Memory B cell (primary cell): ENCODE measurements around the gene ST6GALNAC6.

Experiments used
- ATAC-seq: fragments of 150-1000 bp; cut with Tn5 transposase; 2 replicates; pipeline ENCODE4 v1.10.0; 2021; ENCODE audit warnings: low read depth, mild to moderate bottlenecking, moderate library complexity
- DNase-seq, 2 donors: peaks; one replicate each; pipeline ENCODE4 v3.0.0; 2022; ENCODE audit warnings: low spot score in 2 of 2
- H3K27ac Mint-ChIP-seq: one replicate; pipeline ENCODE4 v1.8.0; 2022; ENCODE audit warnings: mild to moderate bottlenecking, moderate library complexity, mixed read lengths
- H3K27me3 Mint-ChIP-seq: one replicate; pipeline ENCODE4 v1.8.0; 2022; ENCODE audit warnings: mixed read lengths
- H3K36me3 Mint-ChIP-seq: one replicate; pipeline ENCODE4 v1.8.0; 2022; ENCODE audit warnings: mild to moderate bottlenecking, mixed read lengths
- H3K4me1 Mint-ChIP-seq: one replicate; pipeline ENCODE4 v1.8.0; 2022; ENCODE audit warnings: mixed read lengths
- H3K4me3 Mint-ChIP-seq: one replicate; pipeline ENCODE4 v1.8.0; 2022; ENCODE audit warnings: mild to moderate bottlenecking, moderate library complexity, mixed read lengths
- H3K9me3 Mint-ChIP-seq: one replicate; pipeline ENCODE4 v1.8.0; 2022; ENCODE audit warnings: mixed read lengths

The ST6GALNAC6 gene

DNA sequence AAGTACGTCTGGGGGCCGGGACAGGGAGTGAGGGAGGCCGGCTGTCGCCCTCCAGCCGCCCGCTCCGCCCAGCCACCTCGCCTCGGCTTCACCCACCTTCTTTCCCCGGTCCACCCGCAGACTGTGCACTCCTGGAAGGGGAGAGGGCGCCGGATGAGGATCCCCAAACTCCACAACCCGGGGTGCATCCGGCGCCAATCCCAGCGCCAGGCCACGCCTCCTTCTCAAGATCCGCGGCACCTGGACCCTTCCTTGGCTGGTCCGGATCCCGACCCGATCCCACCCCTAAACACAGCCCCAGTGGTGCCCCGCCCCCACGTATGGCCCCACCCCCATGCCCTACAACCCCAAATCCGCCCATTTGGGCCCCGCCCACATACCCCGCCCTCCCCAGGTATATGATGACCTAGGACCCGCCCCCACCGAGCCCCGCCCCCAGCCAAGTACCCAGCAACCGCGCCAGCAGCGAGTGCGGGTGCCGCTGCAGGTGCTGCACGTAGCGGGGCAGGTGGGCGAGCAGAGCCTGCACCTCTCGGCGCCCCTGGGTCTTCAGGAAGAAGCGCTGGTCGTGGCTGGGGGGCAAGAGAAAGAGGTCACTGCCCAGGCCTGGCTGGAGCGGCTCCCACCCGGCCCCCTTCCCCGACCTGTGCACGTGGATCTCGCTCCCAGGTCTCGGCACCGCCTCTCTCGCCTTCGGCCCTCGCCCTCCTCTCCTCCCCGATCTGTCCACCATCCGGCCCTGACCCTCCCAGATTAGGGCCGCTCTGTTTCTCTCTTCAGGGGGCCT lies 28.0 kb upstream of the ST6GALNAC6 start:
- no peak for DNase-seq

DNA sequence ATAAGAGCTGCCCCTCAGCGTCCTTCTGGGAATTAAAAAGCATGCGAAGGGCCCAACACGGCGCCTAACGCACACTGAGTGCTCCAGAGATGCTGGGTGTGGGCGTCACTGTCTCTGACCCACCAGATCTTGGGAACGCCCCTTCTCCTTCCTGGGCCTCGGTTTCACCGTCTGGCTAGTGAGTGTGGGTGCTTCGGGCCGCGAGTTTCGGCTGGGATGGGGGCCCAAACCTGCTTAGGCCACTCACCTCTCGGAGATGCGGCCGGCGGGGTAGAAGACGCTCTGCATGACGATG lies 27.4 kb upstream of the ST6GALNAC6 start:
- H3K9me3 Mint-ChIP-seq, result no peaks in the 10 kb centered on the region

More for the DNA sequence above, 28.0 kb upstream of the ST6GALNAC6 start:
- ATAC-seq, result peak; percentile 37
- H3K9me3 Mint-ChIP-seq, result no peaks in the 10 kb centered on the region
- no peaks in the 10 kb centered on the region for H3K36me3 Mint-ChIP-seq
- H3K27me3 Mint-ChIP-seq, result peaks cover 3% of the 10 kb centered on the region
- peak overlapping the region; percentile 67 for H3K4me3 Mint-ChIP-seq
- H3K27ac Mint-ChIP-seq, result no peak overlapping the region
- H3K4me1 Mint-ChIP-seq, result peaks cover 11% of the 10 kb centered on the region

DNA sequence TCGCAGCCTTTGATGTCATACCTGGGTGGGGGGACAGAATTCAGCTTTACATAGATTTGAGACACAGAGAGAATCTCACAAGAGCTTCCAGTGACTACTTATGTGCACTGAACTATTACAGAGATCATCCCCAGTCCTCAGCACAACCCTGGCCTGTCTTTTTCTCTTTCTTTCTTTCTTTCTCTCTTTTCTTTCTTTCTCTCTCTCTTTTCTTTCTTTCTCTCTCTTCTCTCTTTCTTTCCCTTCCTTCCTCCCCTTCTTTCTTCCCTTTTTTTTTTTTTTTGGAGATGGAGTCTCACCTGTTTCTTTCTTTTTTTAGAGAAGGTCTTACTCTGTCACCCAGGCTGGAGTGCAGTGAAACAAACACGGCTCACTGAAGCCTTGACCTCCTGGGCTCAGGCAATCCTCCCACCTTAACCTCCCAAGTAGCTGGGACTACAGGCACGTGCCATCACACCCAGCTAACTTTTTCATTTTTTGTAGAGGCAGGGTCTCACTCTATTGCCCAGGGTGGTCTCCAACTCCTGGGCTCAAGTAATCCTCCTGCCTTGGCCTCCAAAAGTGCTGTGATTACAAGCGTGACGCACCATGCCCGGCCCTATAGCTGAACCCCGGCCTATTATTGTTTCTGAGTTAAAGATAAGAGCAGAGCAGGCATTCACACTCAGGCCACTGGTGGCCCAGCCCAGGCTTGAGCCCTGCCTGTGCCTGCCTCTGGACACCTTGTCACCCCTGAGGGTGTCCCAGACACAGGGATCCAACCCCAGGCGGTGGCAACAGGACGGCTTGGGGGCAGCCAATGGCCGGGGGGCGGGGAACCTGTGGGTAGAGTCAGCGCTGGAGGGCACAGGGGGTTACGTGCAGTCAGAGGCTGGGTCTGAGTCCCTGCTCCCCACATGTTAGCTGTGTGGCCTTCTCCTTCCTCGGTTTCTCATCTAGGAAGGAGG lies 26.8 kb upstream of the ST6GALNAC6 start:
- Mint-ChIP-seq H3K4me3 (peak overlapping the region; percentile 21), H3K27me3 (peaks cover 3% of the 10 kb centered on the region), H3K27ac (no peak overlapping the region), H3K36me3 (no peaks in the 10 kb centered on the region), H3K4me1 (peaks cover 12% of the 10 kb centered on the region), H3K9me3 (no peaks in the 10 kb centered on the region)
- DNase-seq, result no peak
- ATAC-seq, result no peak

More for the DNA sequence above, 27.4 kb upstream of the ST6GALNAC6 start:
- H3K27me3 Mint-ChIP-seq, result peaks cover 3% of the 10 kb centered on the region
- peaks cover 11% of the 10 kb centered on the region for H3K4me1 Mint-ChIP-seq
- H3K27ac Mint-ChIP-seq, result no peak overlapping the region
- no peak for DNase-seq
- no peak for ATAC-seq
- H3K4me3 Mint-ChIP-seq, result peak overlapping the region; percentile 67
- no peaks in the 10 kb centered on the region for H3K36me3 Mint-ChIP-seq

DNA sequence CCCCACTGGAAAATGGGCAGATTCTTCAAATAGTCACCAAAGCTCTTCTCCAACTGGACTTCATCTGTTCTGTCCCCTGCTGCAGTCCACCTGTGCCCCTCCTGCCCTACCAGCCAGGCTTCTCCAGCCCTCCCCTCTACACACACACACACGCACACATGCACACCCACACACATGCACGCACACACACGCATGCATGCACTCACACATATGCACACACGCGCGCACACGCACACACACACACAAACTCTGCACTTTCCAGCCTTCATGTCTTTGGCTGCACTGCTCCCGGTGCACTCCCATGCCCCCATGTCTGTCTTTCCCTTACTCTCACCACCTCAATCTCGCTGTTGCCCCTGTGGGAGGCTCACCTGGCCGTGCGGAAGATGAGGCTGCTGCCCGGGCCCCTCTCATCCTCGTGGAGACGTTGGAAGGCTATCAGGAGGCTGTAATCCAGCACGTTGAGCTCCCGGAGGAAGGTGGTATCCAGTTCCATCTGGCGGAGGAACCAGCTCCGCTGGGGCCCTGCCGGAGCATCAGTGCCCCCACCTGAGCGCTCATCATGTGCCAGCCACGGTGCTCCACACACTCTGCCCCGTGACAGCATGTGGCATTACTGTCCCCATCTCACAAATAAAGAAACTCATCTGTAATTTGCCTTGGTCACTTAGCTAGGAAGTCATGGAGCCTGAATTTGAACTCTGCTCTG lies 25.5 kb upstream of the ST6GALNAC6 start:
- H3K36me3 Mint-ChIP-seq, result no peaks in the 10 kb centered on the region
- peaks cover 11% of the 10 kb centered on the region for H3K4me1 Mint-ChIP-seq
- ATAC-seq (no peak), DNase-seq (no peak)
- peaks cover 3% of the 10 kb centered on the region for H3K27me3 Mint-ChIP-seq
- H3K27ac Mint-ChIP-seq, result no peak overlapping the region
- no peaks in the 10 kb centered on the region for H3K9me3 Mint-ChIP-seq
- no peak overlapping the region for H3K4me3 Mint-ChIP-seq

DNA sequence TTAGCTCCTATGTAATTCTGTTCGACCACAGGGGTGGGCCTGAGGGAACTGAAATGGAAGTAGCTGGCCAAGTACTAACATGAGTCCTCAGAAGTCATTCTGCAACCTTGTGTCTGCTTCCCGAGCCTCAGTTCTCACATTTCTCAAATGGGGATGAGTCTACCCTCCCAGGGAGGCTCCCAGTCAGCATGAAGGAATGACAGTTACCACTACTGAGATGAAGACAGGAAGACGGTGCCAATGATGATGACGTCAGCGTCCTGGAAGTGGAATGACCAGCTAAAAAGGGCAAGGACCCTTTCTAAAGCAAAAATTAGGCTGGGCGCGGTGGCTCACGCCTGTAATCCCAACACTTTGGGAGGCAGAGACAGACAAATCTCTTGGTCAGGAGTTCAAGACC lies 24.4 kb upstream of the ST6GALNAC6 start:
- H3K27ac Mint-ChIP-seq, result no peak overlapping the region
- peaks cover 3% of the 10 kb centered on the region for H3K27me3 Mint-ChIP-seq
- no peak for ATAC-seq
- no peak for DNase-seq
- no peaks in the 10 kb centered on the region for H3K9me3 Mint-ChIP-seq
- peaks cover 17% of the 10 kb centered on the region for H3K4me1 Mint-ChIP-seq
- H3K36me3 Mint-ChIP-seq, result no peaks in the 10 kb centered on the region
- H3K4me3 Mint-ChIP-seq, result no peak overlapping the region

DNA sequence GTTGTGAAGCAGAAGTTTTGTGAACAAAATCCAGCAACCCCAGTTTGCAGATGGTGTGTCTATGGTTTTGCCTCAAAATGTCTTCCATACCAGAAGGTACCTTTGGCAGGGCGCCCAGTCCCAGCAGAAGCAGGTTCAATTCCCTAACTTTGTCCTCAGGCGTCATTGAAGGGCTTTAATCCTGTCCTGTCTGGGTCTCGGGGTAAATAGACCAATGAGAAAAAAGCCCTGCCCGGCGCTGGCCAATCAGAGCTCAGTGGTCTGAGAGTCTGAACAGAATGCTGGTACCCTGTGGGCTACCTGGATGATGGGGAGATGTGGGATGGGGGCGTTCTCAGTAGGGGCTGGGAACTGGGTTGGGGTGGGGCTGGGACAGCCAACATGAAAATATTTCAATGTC lies 23.6 kb upstream of the ST6GALNAC6 start:
- no peak for ATAC-seq
- Mint-ChIP-seq H3K9me3 (no peaks in the 10 kb centered on the region), H3K27me3 (peaks cover 3% of the 10 kb centered on the region), H3K27ac (no peak overlapping the region), H3K4me3 (no peak overlapping the region), H3K36me3 (no peaks in the 10 kb centered on the region), H3K4me1 (peaks cover 24% of the 10 kb centered on the region)
- no peak for DNase-seq

DNA sequence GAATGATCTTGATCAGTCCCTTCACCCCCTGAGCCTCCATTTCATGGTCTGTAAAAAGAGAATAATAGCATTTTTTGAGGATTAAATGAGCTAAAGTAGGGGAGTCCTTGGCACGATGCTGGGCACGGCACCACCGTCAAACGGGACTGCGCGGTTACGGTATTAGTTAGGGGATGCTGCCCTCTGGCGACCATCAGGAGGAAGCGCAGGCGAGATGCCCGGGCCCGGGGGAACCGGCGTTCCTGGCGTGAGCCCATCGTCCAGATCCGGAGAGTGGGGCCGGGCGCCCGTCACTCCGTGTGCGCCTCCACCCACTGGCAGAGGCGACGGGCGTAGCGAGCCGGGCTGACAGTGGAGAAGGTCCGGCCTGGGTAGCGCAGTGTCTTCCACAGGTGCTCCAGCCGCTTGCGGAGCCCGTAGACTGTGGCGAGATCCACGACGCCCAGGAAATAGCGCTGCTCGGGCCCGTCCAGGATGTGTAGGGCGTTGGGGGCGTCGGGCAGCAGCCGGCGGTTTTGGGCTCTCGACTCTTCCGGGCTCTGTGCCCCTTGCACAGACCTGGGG lies 22.2 kb upstream of the ST6GALNAC6 start:
- ATAC-seq (peak; percentile 13), DNase-seq (peak; percentile 82 to 92)
- no peaks in the 10 kb centered on the region for H3K9me3 Mint-ChIP-seq
- peaks cover 29% of the 10 kb centered on the region for H3K4me1 Mint-ChIP-seq
- H3K27me3 Mint-ChIP-seq, result peaks cover 3% of the 10 kb centered on the region
- no peak overlapping the region for H3K27ac Mint-ChIP-seq
- H3K4me3 Mint-ChIP-seq, result peak overlapping the region; percentile 39
- no peaks in the 10 kb centered on the region for H3K36me3 Mint-ChIP-seq

DNA sequence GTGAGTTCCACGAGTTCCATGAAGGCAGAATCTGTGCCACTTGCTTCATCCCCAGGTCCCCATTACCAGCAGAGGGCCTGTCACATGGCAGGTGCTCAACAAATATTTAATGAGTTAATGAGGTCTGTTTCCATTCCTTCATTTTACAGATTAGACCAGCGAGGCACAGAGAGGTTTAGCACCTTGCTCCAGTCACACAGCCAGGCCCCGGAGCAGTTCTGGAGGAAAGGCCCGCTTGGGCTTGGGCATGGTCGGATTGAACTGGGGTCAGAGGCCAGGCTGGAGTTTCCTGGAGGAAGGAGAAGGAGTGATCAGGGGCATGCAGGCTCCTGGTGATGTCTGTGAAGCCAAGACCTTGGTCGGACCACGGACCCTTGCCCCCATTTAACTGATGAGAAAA lies 21.4 kb upstream of the ST6GALNAC6 start:
- Mint-ChIP-seq H3K4me3 (no peak overlapping the region), H3K4me1 (peaks cover 31% of the 10 kb centered on the region)

DNA sequence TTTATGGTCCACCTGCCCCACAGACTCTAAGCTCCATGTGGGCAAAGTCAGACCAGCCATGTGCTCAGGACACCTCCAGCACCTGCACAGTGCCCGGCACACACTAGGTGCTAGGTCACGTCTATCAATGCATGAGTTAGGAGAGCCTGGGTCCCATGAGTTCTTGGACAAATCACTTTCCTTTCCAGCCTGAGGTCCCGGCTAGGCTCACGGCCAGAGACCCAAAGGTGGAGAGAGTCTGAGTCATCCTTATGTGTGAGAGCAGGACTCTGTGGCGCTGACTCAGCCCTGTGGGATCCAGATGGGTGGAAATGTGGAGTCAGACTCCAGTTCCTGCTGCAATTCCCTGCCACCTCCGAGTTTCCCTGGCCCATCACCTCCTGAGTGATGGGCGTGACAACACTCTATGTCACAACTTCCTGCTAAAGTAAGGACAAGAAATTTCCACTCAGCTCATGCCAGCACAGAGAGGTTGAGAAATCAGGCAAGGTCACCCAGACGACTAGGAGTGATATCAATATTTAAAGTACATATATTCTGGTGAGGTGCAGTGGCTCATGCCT lies 19.9 kb upstream of the ST6GALNAC6 start:
- peaks cover 2% of the 10 kb centered on the region for H3K36me3 Mint-ChIP-seq
- no peaks in the 10 kb centered on the region for H3K27me3 Mint-ChIP-seq
- ATAC-seq, result no peak
- H3K4me1 Mint-ChIP-seq, result peaks cover 37% of the 10 kb centered on the region
- no peak overlapping the region for H3K27ac Mint-ChIP-seq
- H3K4me3 Mint-ChIP-seq, result no peak overlapping the region
- no peaks in the 10 kb centered on the region for H3K9me3 Mint-ChIP-seq
- no peak for DNase-seq

More for the DNA sequence above, 21.4 kb upstream of the ST6GALNAC6 start:
- peaks cover 3% of the 10 kb centered on the region for H3K27me3 Mint-ChIP-seq
- no peak for DNase-seq
- peak overlapping the region; percentile 79 for H3K27ac Mint-ChIP-seq
- H3K9me3 Mint-ChIP-seq, result no peaks in the 10 kb centered on the region
- H3K36me3 Mint-ChIP-seq, result no peaks in the 10 kb centered on the region
- ATAC-seq, result no peak

DNA sequence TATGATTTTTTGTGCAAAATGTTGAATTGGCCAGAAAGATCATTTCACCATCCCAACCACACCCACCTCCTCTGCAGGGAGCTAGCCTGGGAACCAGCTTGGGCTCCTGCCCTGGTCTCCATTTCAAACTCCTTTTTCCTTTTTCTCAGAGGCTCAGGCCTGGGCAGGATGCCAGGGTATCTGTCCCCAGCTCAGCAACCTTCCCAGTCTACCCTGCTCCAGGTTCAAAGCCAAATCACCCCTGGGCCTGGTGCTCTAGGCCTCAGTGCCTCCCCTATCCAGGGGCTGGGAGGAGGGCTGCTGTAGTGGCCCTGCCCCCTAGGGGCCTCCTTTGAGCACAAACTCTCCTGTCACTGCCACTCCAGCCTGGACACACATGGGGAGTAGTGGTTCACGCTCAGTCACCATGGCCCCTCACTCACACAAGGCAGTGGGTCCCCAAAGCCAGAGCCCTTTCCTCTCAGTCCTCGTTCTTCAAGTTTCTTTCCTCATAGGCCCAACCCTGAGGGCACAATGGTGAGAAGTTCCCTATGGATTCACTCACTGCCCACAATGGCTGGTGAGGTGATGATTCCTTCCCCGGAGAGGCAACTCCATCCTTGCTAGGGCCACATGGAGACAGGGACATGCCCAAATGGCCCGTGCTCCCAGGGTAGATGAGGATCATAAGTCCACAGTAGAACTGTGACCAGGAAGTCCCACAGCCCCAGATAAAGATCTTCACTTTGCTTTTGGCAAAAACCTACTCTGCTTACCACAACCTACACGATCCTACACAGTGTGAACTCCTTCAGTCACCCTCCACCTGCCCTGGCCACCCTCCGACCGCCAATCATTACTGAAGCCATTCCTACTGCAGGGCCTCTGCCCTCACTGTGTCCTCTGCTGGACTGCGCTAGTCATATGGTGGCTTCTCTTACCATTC lies 19.0 kb upstream of the ST6GALNAC6 start:
- no peak for ATAC-seq
- Mint-ChIP-seq H3K27ac (peak overlapping the region; percentile 88), H3K9me3 (no peaks in the 10 kb centered on the region), H3K4me3 (peak overlapping the region; percentile 57), H3K36me3 (peaks cover 3% of the 10 kb centered on the region), H3K4me1 (peaks cover 39% of the 10 kb centered on the region), H3K27me3 (no peaks in the 10 kb centered on the region)
- DNase-seq, result no peak

DNA sequence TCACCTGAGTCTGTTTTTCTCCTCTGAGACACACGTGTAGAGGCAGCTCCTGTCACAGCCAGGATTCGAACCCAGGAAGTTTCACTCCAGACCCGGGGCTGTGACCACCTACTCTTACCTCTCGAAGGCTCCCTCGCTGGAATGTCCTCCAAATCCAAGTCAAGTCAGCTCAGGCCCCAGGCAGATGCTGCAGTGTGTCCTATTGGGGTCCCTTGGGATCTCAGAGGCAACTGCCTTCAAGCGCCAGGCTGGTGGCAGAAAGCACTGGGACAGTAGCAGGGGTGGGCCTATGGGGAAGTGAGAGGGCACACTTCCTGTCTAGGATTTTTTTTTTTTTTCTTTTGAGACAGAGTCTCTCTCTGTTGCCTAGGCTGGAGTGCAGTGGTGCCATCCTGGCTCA lies 18.2 kb upstream of the ST6GALNAC6 start:
- Mint-ChIP-seq H3K9me3 (no peaks in the 10 kb centered on the region), H3K4me3 (peak overlapping the region; percentile 85), H3K27me3 (no peaks in the 10 kb centered on the region), H3K36me3 (peaks cover 8% of the 10 kb centered on the region), H3K4me1 (peaks cover 43% of the 10 kb centered on the region), H3K27ac (peak overlapping the region; percentile 88)
- ATAC-seq (peak; percentile 50), DNase-seq (peak; percentile 67 to 71)

DNA sequence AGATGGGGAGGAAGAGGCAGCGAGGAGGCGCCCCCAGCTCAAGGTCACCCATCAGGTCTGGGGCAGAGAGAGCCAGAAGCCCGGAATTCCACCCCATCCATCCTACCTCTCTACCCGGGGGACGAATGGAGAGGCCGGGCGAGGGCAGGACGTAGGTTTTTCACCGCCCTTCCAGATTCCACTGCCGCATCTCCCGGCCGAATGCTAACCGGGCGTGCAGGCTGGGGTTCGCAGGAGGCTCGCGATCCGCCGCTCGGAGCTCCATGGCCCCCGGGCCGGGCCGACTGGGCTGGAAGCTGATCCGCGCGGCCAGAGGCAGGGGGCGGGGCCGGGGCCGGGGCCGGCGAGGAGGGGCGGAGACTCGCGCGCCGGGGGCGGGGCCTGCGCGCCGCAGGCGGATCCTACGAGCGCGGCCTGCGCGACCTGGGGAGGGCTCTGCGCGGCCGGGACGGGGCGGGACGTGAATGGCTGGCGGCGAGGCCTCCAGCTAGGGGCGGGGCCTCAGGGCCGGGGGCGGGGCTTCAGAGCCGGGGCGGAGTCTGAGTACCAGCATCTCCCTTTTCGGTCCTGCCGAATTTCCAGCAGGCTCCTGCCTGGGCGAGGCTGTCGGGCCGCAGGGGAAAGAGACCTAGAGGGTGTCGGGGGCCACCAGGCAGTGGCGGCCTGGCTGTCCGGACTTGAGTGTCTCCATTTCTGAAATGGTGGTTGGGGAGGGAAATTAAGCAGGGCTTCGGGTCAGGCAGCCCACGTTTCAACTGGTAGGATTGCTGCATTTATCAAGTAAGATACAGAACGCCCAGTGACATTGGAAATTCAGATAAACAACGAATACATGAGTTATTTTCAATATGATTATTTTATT lies 17.5 kb upstream of the ST6GALNAC6 start, which contains the start of gene ST6GALNAC4:
TSS of gene ST6GALNAC4 (minus strand) at position 322 of the 862 bp plus-strand sequence. CDS start 622 bp downstream, outside the sequence.
- H3K27ac Mint-ChIP-seq, result peak within 1 kb of the TSS; percentile 88
- ATAC-seq (peak; percentile 79), DNase-seq (peak; percentile 90 to 93)
- peaks cover 44% of the 10 kb centered on the region for H3K4me1 Mint-ChIP-seq
- H3K36me3 Mint-ChIP-seq, result peaks cover 11% of the 10 kb centered on the region
- peak within 1 kb of the TSS; percentile 91 for H3K4me3 Mint-ChIP-seq
- no peaks in the 10 kb centered on the region for H3K9me3 Mint-ChIP-seq
- no peaks in the 10 kb centered on the region for H3K27me3 Mint-ChIP-seq
